GM19463 (cell line): ENCODE data around the gene NR4A2.
A peak's percentile ranks its signal among the peaks of the same experiment; 100 is the strongest.

ENCODE experiments used
- ATAC-seq: cut with Tn5 transposase; IDR thresholded peaks from one replicate; pipeline ENCODE4 v1.9.1; 2021; ENCODE audit warnings: mild to moderate bottlenecking, moderate library complexity; ENCODE audit not compliant: unreplicated experiment

NR4A2 gene

GRCh38 chr2:156332534-156333273, at the start of gene NR4A2:
Gene NR4A2, minus strand, starts transcription at chr2:156332721. Its CDS starts 2,535 bp downstream, at chr2:156330186.
- peak; percentile 70 for ATAC-seq

- peak; percentile 85 for ATAC-seq
These were observed 47.7 kb upstream of the NR4A2 start for GRCh38 chr2:156380117-156380645.

- ATAC-seq: no peak
These were observed 47.2 kb upstream of the NR4A2 start for GRCh38 chr2:156379714-156380113.

- peak; percentile 33 for ATAC-seq
These were observed 46.5 kb upstream of the NR4A2 start for GRCh38 chr2:156379071-156379470.

GRCh38 chr2:156366753-156367152, 34.2 kb upstream of the NR4A2 start:
- ATAC-seq: no peak

- no peak for ATAC-seq
These were observed 30.6 kb upstream of the NR4A2 start for GRCh38 chr2:156363141-156363540.

- ATAC-seq: no peak
These were observed 23.7 kb upstream of the NR4A2 start for GRCh38 chr2:156356014-156356754.

- ATAC-seq: no peak
These were observed 20.4 kb upstream of the NR4A2 start for GRCh38 chr2:156352911-156353310.

- no peak for ATAC-seq
These were observed 18.0 kb upstream of the NR4A2 start for GRCh38 chr2:156350374-156351142.

GRCh38 chr2:156349605-156350004, 17.1 kb upstream of the NR4A2 start:
- no peak for ATAC-seq

- ATAC-seq: no peak
These were observed 16.6 kb upstream of the NR4A2 start for GRCh38 chr2:156349161-156349560.

- no peak for ATAC-seq
These were observed 14.9 kb upstream of the NR4A2 start for GRCh38 chr2:156347431-156347830.

GRCh38 chr2:156346731-156347130, 14.2 kb upstream of the NR4A2 start:
- ATAC-seq: no peak

GRCh38 chr2:156345582-156345981, 13.1 kb upstream of the NR4A2 start:
- no peak for ATAC-seq

GRCh38 chr2:156343940-156344301, 11.4 kb upstream of the NR4A2 start:
- ATAC-seq: no peak

GRCh38 chr2:156343096-156343939, 10.8 kb upstream of the NR4A2 start:
- ATAC-seq: no peak

- peak; percentile 53 for ATAC-seq
These were observed 10.0 kb upstream of the NR4A2 start for GRCh38 chr2:156342254-156343095.

- peak; percentile 70 for ATAC-seq
These were observed 9.1 kb upstream of the NR4A2 start for GRCh38 chr2:156341452-156342253.
